H1 (cell line): Measurements from ENCODE around the gene WEE2. TPM values are rescaled to one million over a fixed set of nuclear protein-coding genes. Genes with fewer than 3 reads are reported as not detected.

ENCODE experiments used
- CTCF ChIA-PET: fragments of 300-600 bp; sonication (Branson Sonifier 250); formaldehyde crosslinking; loops from one replicate; lab custom pipeline; 2021; ENCODE audit not compliant: partially characterized antibody; lab: Charles Lee
- POLR2A ChIA-PET: fragments of 300-600 bp; sonication (Branson Sonifier 250); formaldehyde crosslinking; loops from one replicate; lab custom pipeline; 2021; ENCODE audit warnings: inconsistent platforms; ENCODE audit not compliant: partially characterized antibody; lab: Charles Lee
- DNase-seq, 2 experiments: peaks; one replicate each; pipeline versions ENCODE4 v3.0.0 to v3.0.0-alpha.2; 2010 to 2022; ENCODE audit warnings: low spot score in 2 of 2, low read depth in 1 of 2, mixed read lengths in 1 of 2
- FAIRE-seq: peaks from 2 replicates; lab custom pipeline; 2011; peaks lifted over from hg19 to GRCh38; lab: Jason Lieb, UNC
- H2AFZ ChIP-seq: 2 replicates; pipeline ENCODE4 v1.8.1; 2012; ENCODE audit warnings: low read length, inconsistent platforms
- H2AK5ac ChIP-seq: 2 replicates; pipeline ENCODE4 v1.6.1; 2013; ENCODE audit warnings: low read depth, low read length
- H2BK120ac ChIP-seq: replicated peaks from 2 replicates; pipeline ENCODE3; 2013; ENCODE audit warnings: low read depth, low read length, inconsistent platforms
- H2BK12ac ChIP-seq: 2 replicates; pipeline ENCODE4 v1.6.1; 2013; ENCODE audit warnings: low read depth, low read length
- H2BK15ac ChIP-seq: 2 replicates; pipeline ENCODE4 v1.6.1; 2013; ENCODE audit warnings: low read length
- H2BK20ac ChIP-seq: 2 replicates; pipeline ENCODE4 v1.6.1; 2013; ENCODE audit warnings: low read length
- H2BK5ac ChIP-seq: 2 replicates; pipeline ENCODE4 v1.6.1; 2013; ENCODE audit warnings: low read depth, low read length
- H3K14ac ChIP-seq: 2 replicates; pipeline ENCODE4 v1.6.1; 2013; ENCODE audit warnings: inconsistent platforms; ENCODE audit not compliant: insufficient read length
- H3K18ac ChIP-seq: 2 replicates; pipeline ENCODE4 v1.6.1; 2013; ENCODE audit warnings: low read length; ENCODE audit errors: extremely low read depth
- H3K23ac ChIP-seq: 2 replicates; pipeline ENCODE4 v1.6.1; 2013; ENCODE audit warnings: inconsistent platforms; ENCODE audit not compliant: insufficient read length
- H3K23me2 ChIP-seq: 2 replicates; pipeline ENCODE4 v1.6.1; 2013; ENCODE audit warnings: low read depth, low read length
- H3K27ac ChIP-seq: 2 replicates; pipeline ENCODE4 v1.6.1; 2011; ENCODE audit warnings: low read depth, low read length, inconsistent platforms
- H3K27me3 ChIP-seq, 4 experiments: replicated peaks in 1 of 4; 1 replicate in 1 of 4; 2 replicates in 3 of 4; pipeline versions ENCODE4 v1.6.1 to v1.8.1; 2011 to 2013; ENCODE audit warnings: low read length in 3 of 4, mild to moderate bottlenecking in 3 of 4, inconsistent platforms in 2 of 4, mixed read lengths in 2 of 4, moderate library complexity in 1 of 4; ENCODE audit not compliant: control insufficient read depth in 3 of 4, insufficient read depth in 3 of 4; ENCODE audit errors: extremely low read depth in 1 of 4
- H3K36me3 ChIP-seq, 4 experiments: 2 replicates each; pipeline versions ENCODE4 v1.6.1 to v1.8.1; 2011 to 2013; ENCODE audit warnings: mild to moderate bottlenecking in 4 of 4, low read length in 3 of 4, moderate library complexity in 2 of 4, control low read depth in 1 of 4, inconsistent platforms in 1 of 4; ENCODE audit not compliant: insufficient read depth in 4 of 4, control insufficient read depth in 2 of 4
- H3K4ac ChIP-seq: replicated peaks from 2 replicates; pipeline ENCODE3; 2013; ENCODE audit warnings: low read length, low read depth, mixed read lengths, inconsistent platforms; ENCODE audit not compliant: insufficient read length
- H3K4me1 ChIP-seq, 4 experiments: replicated peaks in 1 of 4; 1 replicate in 1 of 4; 2 replicates in 3 of 4; pipeline versions ENCODE4 v1.6.1 to v1.8.1; 2011 to 2013; ENCODE audit warnings: low read length in 3 of 4, inconsistent platforms in 2 of 4, mixed read lengths in 1 of 4; ENCODE audit not compliant: insufficient read depth in 4 of 4, control insufficient read depth in 3 of 4
- H3K4me2 ChIP-seq, 2 experiments: 2 replicates each; pipeline versions ENCODE4 v1.6.1 to v1.8.1; 2011 to 2013; ENCODE audit warnings: low read depth in 2 of 2, low read length in 2 of 2, control low read depth in 1 of 2, inconsistent platforms in 1 of 2, mild to moderate bottlenecking in 1 of 2; ENCODE audit not compliant: insufficient read depth in 1 of 2
- H3K4me3 ChIP-seq, 4 experiments: fragments of 200-600, 300-600 bp in 1 of 4; sonication (generic), shearing (Covaris generic), sonication (Bioruptor Twin) in 1 of 4; 2 replicates each; pipeline versions ENCODE4 v1.5.1 to v1.8.1; 2011 to 2016; ENCODE audit warnings: low read length in 4 of 4, low read depth in 3 of 4, control low read depth in 2 of 4, inconsistent platforms in 2 of 4, mild to moderate bottlenecking in 2 of 4, mixed read lengths in 1 of 4, moderate library complexity in 1 of 4; ENCODE audit not compliant: insufficient read depth in 2 of 4; ENCODE audit errors: extremely low read depth in 1 of 4
- H3K56ac ChIP-seq: replicated peaks from 2 replicates; pipeline ENCODE3; 2013; ENCODE audit warnings: low read depth, mild to moderate bottlenecking, mixed read lengths, low read length, inconsistent platforms; ENCODE audit not compliant: insufficient read length
- H3K79me1 ChIP-seq: 2 replicates; pipeline ENCODE4 v1.6.1; 2013; ENCODE audit warnings: low read depth, low read length, control low read depth
- H3K79me2 ChIP-seq, 2 experiments: 2 replicates each; pipeline versions ENCODE4 v1.6.1 to v1.8.1; 2012 to 2013; ENCODE audit warnings: low read length in 2 of 2, mild to moderate bottlenecking in 2 of 2, inconsistent platforms in 1 of 2; ENCODE audit not compliant: insufficient read depth in 2 of 2, control insufficient read depth in 1 of 2
- H3K9ac ChIP-seq, 4 experiments: replicated peaks in 1 of 4; 1 replicate in 1 of 4; 2 replicates in 3 of 4; pipeline versions ENCODE4 v1.6.1 to v1.8.1; 2011 to 2013; ENCODE audit warnings: low read depth in 3 of 4, low read length in 3 of 4, control low read depth in 2 of 4, mild to moderate bottlenecking in 2 of 4, moderate library complexity in 2 of 4, inconsistent platforms in 1 of 4; ENCODE audit errors: extremely low read depth in 1 of 4
- H3K9me3 ChIP-seq, 2 experiments: 2 replicates each; pipeline versions ENCODE4 v1.6.1 to v1.8.1; 2012 to 2013; ENCODE audit warnings: mild to moderate bottlenecking in 2 of 2, moderate library complexity in 2 of 2, control low read depth in 1 of 2, inconsistent platforms in 1 of 2, low read depth in 1 of 2, low read length in 1 of 2, mixed read lengths in 1 of 2; ENCODE audit not compliant: insufficient read depth in 2 of 2
- H4K20me1 ChIP-seq, 2 experiments: replicated peaks in 1 of 2; 2 replicates each; pipeline versions ENCODE3 to v1.8.1; 2011 to 2013; ENCODE audit warnings: inconsistent platforms in 2 of 2, low read length in 2 of 2, mild to moderate bottlenecking in 1 of 2; ENCODE audit not compliant: insufficient read depth in 2 of 2, control insufficient read depth in 1 of 2
- H4K5ac ChIP-seq: 2 replicates; pipeline ENCODE4 v1.6.1; 2013; ENCODE audit warnings: low read length, low read depth, mixed read lengths, inconsistent platforms; ENCODE audit not compliant: insufficient read length
- H4K8ac ChIP-seq: 2 replicates; pipeline ENCODE4 v1.8.0; 2013; ENCODE audit warnings: mild to moderate bottlenecking, moderate library complexity, low read length, inconsistent platforms; ENCODE audit not compliant: insufficient read depth; ENCODE audit errors: extremely low read depth
- H4K91ac ChIP-seq: replicated peaks from 2 replicates; pipeline ENCODE3; 2013; ENCODE audit warnings: low read length, mixed read lengths, inconsistent platforms; ENCODE audit not compliant: insufficient read length
- BRCA1 ChIP-seq: IDR thresholded peaks from 2 replicates; pipeline ENCODE4 v1.6.1; 2012; ENCODE audit warnings: low read depth, low read length, improper control_type of control experiment
- CBX8 ChIP-seq: fragments of 300-800, 300-1000 bp; sonication (generic); IDR thresholded peaks from 2 replicates; pipeline ENCODE4 v1.7.1; 2016; ENCODE audit warnings: low read depth, low read length, borderline replicate concordance
- EGR1 ChIP-seq: IDR thresholded peaks from 2 replicates; pipeline ENCODE4 v1.6.1; 2011; ENCODE audit warnings: low read depth, low read length, borderline replicate concordance
- MAFK ChIP-seq: IDR thresholded peaks from 2 replicates; pipeline ENCODE4 v1.6.1; 2012; ENCODE audit warnings: low read depth, mild to moderate bottlenecking, improper control_type of control experiment, low read length
- NANOG ChIP-seq: IDR thresholded peaks from 2 replicates; pipeline ENCODE4 v1.6.1; 2011; ENCODE audit warnings: low read length, low read depth, mild to moderate bottlenecking, inconsistent platforms; ENCODE audit not compliant: insufficient read depth, poor library complexity, severe bottlenecking
- RBBP5 ChIP-seq: IDR thresholded peaks from 2 replicates; pipeline ENCODE4 v1.7.1; 2012; ENCODE audit warnings: low read depth, mild to moderate bottlenecking, inconsistent platforms, low read length, moderate library complexity, borderline replicate concordance
- SP1 ChIP-seq: IDR thresholded peaks from 2 replicates; pipeline ENCODE4 v1.6.1; 2011; ENCODE audit warnings: low read depth, low read length
- SP2 ChIP-seq: IDR thresholded peaks from 2 replicates; pipeline ENCODE4 v1.6.1; 2012; ENCODE audit warnings: mild to moderate bottlenecking, low read length, inconsistent platforms
- SP4 ChIP-seq: IDR thresholded peaks from 2 replicates; pipeline ENCODE4 v1.6.1; 2012; ENCODE audit warnings: low read length, inconsistent platforms
- TAF1 ChIP-seq: IDR thresholded peaks from 2 replicates; pipeline ENCODE4 v1.6.1; 2011; ENCODE audit warnings: mild to moderate bottlenecking, low read depth, low read length
- YY1 ChIP-seq: IDR thresholded peaks from 2 replicates; pipeline ENCODE4 v1.6.1; 2011; ENCODE audit warnings: low read depth, mild to moderate bottlenecking, low read length
- ZNF274 ChIP-seq: IDR thresholded peaks from 2 replicates; pipeline ENCODE4 v1.7.0; 2012; ENCODE audit warnings: low read length, borderline replicate concordance; ENCODE audit errors: extremely low read depth
- WGBS, 2 experiments: shearing (Covaris generic) in 1 of 2; methylation state at CpG; one replicate each; pipeline versions ENCODE4 v1.1.6 to v1.1.7; 2013 to 2015; ENCODE audit warnings: low lambda C conversion rate in 2 of 2, mixed read lengths in 2 of 2, inconsistent platforms in 1 of 2, low coverage in 1 of 2, missing lambda C conversion rate in 1 of 2; ENCODE audit not compliant: insufficient replicate concordance in 2 of 2, insufficient coverage in 1 of 2, insufficient read length in 1 of 2; ENCODE audit errors: extremely low coverage in 1 of 2, missing lambda C conversion rate in 1 of 2; 5-methylcytosine and 5-hydroxymethylcytosine counted together
- polyA plus RNA-seq, 7 experiments: library from polyadenylated mRNA; depleted of rRNA in 3 of 7; stranded (reverse) in 5 of 7; unstranded in 2 of 7; fragments of >200 nt in 5 of 7; fragments of 200-250 nt in 2 of 7; gene quantifications; 1 replicate in 5 of 7; 2 replicates in 1 of 7; 4 replicates in 1 of 7; pipeline versions ENCODE4 v1.2.1 to v1.2.3, GENCODE V29; 2011 to 2013; ENCODE audit warnings: missing spikeins in 2 of 7, mixed read lengths in 2 of 7
- total RNA-seq: library from RNA; stranded (reverse); fragmentation: NEBNext Ultra II Directional; extraction: Animal tissue kit (Norgen Biotek cat#: 25700); gene quantifications from 2 replicates; pipeline ENCODE4 v1.2.1, GENCODE V29; 2021
- TF ChIP-seq, protein P1 (sequence below): IDR thresholded peaks from 2 replicates; pipeline ENCODE4 v1.6.1; 2012; ENCODE audit warnings: inconsistent platforms

WEE2 gene
- total and polyA plus RNA-seq, 2 of the 8 experiments (the other 6 are each of a cell fraction or from before 2014, with no cell fraction given): 0.02 TPM; not detected in 1

DNA sequence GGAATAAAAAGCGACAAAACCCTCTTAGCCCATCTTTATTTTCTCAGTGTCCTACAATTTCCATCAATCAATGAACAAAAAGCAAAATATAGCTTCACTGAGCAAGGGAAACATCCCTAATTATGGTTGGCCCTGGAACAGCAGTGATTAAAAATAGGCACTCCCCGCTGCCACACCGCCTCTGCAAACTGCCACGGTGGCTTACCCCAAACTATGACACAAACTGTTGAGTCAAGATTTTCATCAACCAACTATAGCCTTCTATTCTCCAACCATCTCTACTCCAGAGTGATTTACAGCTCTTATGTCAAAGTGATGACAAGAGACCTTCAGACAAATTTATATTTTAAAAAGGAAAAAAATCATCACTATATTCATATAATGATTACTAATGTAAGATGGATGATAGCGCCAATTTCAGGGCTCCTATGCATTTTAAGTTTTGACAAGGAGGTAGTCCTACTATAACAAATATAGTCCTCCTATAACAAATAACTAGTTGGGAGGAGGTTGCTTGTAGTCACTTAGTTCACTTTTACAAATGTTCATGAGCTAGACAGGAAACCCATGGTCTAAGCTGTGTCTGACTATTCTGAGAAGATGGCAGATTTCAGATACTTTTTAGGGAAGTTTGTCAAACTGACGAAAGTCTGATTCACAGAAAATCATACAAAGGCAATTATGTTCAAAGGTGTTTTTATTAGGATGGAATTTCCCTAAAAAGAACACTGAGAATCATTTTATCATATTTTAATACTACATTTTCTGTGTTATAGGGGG is 32.5 kb upstream of the WEE2 start:
- Histone ChIP-seq H4K20me1 (peaks cover 0 to 2% of the 10 kb centered on the region in 2 experiments), H4K5ac (no peak overlapping the region), H4K8ac (no peak overlapping the region), H3K23ac (no peak overlapping the region), H2BK5ac (no peak overlapping the region), H3K56ac (no peak overlapping the region), H2AFZ (no peak overlapping the region), H3K36me3 (peaks cover 0 to 15% (median 5%) of the 10 kb centered on the region in 4 experiments; a peak in 5 of 8 replicates), H2BK15ac (no peak overlapping the region), H3K4me3 (no peak overlapping the region), H4K91ac (no peak overlapping the region), H2BK120ac (no peak overlapping the region), H3K9me3 (peaks cover 0 to 3% of the 10 kb centered on the region in 2 experiments; a peak in 1 of 4 replicates), H3K79me1 (no peaks in the 10 kb centered on the region), H3K4me1 (no peaks in the 10 kb centered on the region; a peak in 1 of 7 replicates), H3K9ac (no peak overlapping the region), H2BK12ac (no peak overlapping the region), H3K79me2 (no peaks in the 10 kb centered on the region), H3K27me3 (no peaks in the 10 kb centered on the region), H3K23me2 (no peaks in the 10 kb centered on the region), H3K4me2 (no peak overlapping the region), H2AK5ac (no peak overlapping the region), H3K14ac (no peak overlapping the region), H2BK20ac (no peak overlapping the region), H3K4ac (no peak overlapping the region), H3K27ac (no peak overlapping the region), H3K18ac (no peak overlapping the region)
- no peak for DNase-seq
- no peak for FAIRE-seq
- POLR2A ChIA-PET: interaction anchor here (1.5 kb wide), 1 partner anchor 27 kb away, joined by 3 read pairs; no protein-coding TSS in a partner anchor
- 93% methylated on average over 6 of the region's 6 CpGs; no CpG with 5 or more reads in 1 of the 2 experiments for WGBS, 2 experiments
- CTCF ChIA-PET: interaction anchor here (0.6 to 5.1 kb wide), 17 partner anchors 9 to 462 kb away, joined by 3 to 62 read pairs (median 3); no protein-coding TSS in a partner anchor
- no peak for TF ChIP-seq SP4
- TF ChIP-seq YY1: no peak
- TF ChIP-seq RBBP5: no peak
- no peak for TF ChIP-seq SP2
- no peak for TF ChIP-seq NANOG
- TF ChIP-seq TAF1: no peak
- TF ChIP-seq, protein P1, sequence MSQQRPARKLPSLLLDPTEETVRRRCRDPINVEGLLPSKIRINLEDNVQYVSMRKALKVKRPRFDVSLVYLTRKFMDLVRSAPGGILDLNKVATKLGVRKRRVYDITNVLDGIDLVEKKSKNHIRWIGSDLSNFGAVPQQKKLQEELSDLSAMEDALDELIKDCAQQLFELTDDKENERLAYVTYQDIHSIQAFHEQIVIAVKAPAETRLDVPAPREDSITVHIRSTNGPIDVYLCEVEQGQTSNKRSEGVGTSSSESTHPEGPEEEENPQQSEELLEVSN: no peak
- TF ChIP-seq MAFK: no peak
- TF ChIP-seq BRCA1: no peak
- TF ChIP-seq SP1: no peak
- no peak for TF ChIP-seq EGR1
- no peak for TF ChIP-seq CBX8
- no peak for TF ChIP-seq ZNF274
